Left ventricle myocardium inferior (tissue), 1 donor: ENCODE results near the gene NFXL1. TPM values are rescaled to one million over a fixed set of nuclear protein-coding genes. Genes with fewer than 3 reads are reported as not detected.

Experiments used
- DNase-seq: peaks from one replicate; pipeline ENCODE4 v3.0.0-alpha.2; 2020
- H3K27ac ChIP-seq: fragments of 200-600 bp; replicated peaks from 2 replicates; pipeline ENCODE4 v1.8.0; 2021
- H3K27me3 ChIP-seq: fragments of 200-600 bp; 2 replicates; pipeline ENCODE4 v1.8.0; 2021; ENCODE audit warnings: low read depth
- H3K36me3 ChIP-seq: fragments of 200-600 bp; 2 replicates; pipeline ENCODE4 v1.8.0; 2021
- H3K4me1 ChIP-seq: fragments of 200-600 bp; 2 replicates; pipeline ENCODE4 v1.8.0; 2021
- H3K4me3 ChIP-seq: fragments of 200-600 bp; 2 replicates; pipeline ENCODE4 v1.8.0; 2021; ENCODE audit warnings: mild to moderate bottlenecking, moderate library complexity
- H3K9me3 ChIP-seq: fragments of 200-600 bp; replicated peaks from 2 replicates; pipeline ENCODE4 v1.8.0; 2021
- intact Hi-C: fragments of 100-400 bp; cut with micrococcal nuclease; formaldehyde crosslinking; loops from one replicate; pipeline ENCODE4 v1.11.0; 2022
- total RNA-seq: library from RNA; stranded (reverse); fragmentation: NEBNext Ultra II Directional; extraction: Animal tissue kit (Norgen Biotek cat#: 25700); gene quantifications from one replicate; pipeline ENCODE4 v1.2.1, GENCODE V29; 2021
- TF ChIP-seq, protein P1 (sequence below): fragments of 200-600 bp; IDR thresholded peaks from 2 replicates; pipeline ENCODE4 v1.8.0; 2021; ENCODE audit warnings: antibody characterized with exemption, mild to moderate bottlenecking, borderline replicate concordance
- donor health status: DM: no; HTN: yes; CAD: no; lungs with severe emphysema.

NFXL1 gene
- total RNA-seq, 1 donor from 2014 or later = 4.8 TPM

DNA sequence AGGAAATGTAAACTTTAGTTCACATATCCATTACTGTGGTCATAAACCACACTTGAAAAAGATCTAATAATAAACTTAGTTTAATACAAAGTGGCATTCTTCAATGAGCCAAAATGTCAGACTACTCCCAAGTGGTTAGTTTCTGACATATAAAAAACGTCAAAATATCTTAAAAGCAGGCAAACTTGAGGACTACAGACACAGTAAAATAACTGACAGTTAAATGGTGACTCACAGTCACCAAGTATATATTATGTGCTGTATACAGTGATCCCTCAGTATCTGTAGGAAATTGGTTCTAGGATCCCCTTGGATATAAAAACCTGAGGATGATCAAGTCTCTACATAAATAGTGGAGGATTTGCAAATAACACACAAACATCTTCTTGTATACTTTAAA, 64.9 kb downstream of the NFXL1 start:
- intact Hi-C loops = no loop called here
- H3K36me3 ChIP-seq = peaks cover 48% of the 10 kb centered on the region
- TF ChIP-seq, protein P1, sequence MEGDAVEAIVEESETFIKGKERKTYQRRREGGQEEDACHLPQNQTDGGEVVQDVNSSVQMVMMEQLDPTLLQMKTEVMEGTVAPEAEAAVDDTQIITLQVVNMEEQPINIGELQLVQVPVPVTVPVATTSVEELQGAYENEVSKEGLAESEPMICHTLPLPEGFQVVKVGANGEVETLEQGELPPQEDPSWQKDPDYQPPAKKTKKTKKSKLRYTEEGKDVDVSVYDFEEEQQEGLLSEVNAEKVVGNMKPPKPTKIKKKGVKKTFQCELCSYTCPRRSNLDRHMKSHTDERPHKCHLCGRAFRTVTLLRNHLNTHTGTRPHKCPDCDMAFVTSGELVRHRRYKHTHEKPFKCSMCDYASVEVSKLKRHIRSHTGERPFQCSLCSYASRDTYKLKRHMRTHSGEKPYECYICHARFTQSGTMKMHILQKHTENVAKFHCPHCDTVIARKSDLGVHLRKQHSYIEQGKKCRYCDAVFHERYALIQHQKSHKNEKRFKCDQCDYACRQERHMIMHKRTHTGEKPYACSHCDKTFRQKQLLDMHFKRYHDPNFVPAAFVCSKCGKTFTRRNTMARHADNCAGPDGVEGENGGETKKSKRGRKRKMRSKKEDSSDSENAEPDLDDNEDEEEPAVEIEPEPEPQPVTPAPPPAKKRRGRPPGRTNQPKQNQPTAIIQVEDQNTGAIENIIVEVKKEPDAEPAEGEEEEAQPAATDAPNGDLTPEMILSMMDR = no peak
- no peaks in the 10 kb centered on the region for H3K27me3 ChIP-seq
- no peak for DNase-seq
- H3K27ac ChIP-seq = no peak overlapping the region
- H3K4me1 ChIP-seq = peaks cover 24% of the 10 kb centered on the region
- no peak overlapping the region for H3K4me3 ChIP-seq
- H3K9me3 ChIP-seq = no peaks in the 10 kb centered on the region

DNA sequence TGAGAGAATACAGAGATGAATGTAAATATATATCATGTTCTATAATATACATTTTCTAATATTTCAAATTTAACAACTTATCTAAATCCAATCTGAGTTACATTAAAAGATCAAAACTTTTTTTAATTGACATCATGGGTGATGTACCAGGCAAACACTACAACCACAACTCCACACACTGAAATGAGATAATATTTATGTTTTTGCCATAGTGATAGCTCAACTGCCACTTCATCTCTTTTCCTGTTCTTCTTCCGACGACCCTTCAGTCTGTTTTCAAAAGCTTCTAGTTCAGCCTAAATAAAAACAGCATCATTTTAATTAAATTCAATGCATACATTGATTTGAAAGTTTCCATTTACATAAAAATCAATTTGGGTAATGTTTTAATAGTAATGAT, 66.3 kb downstream of the NFXL1 start:
- TF ChIP-seq, protein P1 = no peak
- H3K27me3 ChIP-seq = no peaks in the 10 kb centered on the region
- H3K4me3 ChIP-seq = no peak overlapping the region
- intact Hi-C loops = no loop called here
- H3K4me1 ChIP-seq = peaks cover 17% of the 10 kb centered on the region
- H3K9me3 ChIP-seq = no peaks in the 10 kb centered on the region
- no peak for DNase-seq
- H3K36me3 ChIP-seq = peaks cover 57% of the 10 kb centered on the region
- H3K27ac ChIP-seq = no peak overlapping the region

DNA sequence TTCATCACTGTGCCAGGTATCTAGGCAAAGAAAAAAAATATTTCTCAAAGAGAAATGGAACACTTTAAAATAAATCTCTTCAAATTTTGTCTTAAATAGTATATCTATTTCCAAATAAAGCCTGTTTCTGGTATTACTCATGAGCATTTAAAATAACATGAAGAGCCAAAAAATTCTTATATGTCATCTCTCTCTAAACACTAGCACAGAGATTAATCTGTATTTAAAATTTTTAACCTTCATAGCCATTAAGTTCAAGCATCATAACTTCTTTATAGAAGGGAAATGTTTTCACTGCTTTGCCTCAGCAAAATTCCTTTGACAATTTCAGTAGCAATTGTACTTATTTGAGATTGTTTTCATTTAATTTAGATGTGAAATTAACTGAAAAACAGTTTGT, 71.4 kb downstream of the NFXL1 start:
- Histone ChIP-seq H3K27ac (no peak overlapping the region), H3K9me3 (no peaks in the 10 kb centered on the region), H3K4me1 (peaks cover 14% of the 10 kb centered on the region), H3K27me3 (no peaks in the 10 kb centered on the region), H3K36me3 (peaks cover 36% of the 10 kb centered on the region), H3K4me3 (no peak overlapping the region)
- DNase-seq = no peak
- TF ChIP-seq, protein P1 = no peak
- intact Hi-C loops = no loop called here

DNA sequence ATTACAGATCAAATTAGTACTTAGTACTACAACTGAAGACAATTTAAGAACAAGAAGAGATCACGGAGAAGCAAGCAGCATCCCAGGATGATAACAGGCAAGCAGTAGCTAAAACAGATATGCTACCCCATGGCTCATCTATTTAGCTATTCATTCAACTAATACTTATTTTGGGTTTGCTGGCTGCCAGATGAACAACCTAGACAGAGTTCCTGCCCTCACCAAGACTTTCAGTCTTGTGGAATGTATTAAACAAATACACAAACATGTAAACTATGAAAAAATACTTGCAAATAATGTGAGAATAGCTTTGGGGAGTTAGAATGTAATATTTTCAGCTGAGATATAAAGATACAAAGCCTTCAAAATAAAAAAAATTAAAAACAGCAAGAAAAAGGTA, 74.1 kb downstream of the NFXL1 start:
- Histone ChIP-seq H3K36me3 (peaks cover 23% of the 10 kb centered on the region), H3K27me3 (no peaks in the 10 kb centered on the region), H3K27ac (no peak overlapping the region), H3K4me3 (no peak overlapping the region), H3K9me3 (no peaks in the 10 kb centered on the region), H3K4me1 (peaks cover 41% of the 10 kb centered on the region)
- TF ChIP-seq, protein P1 = no peak
- no peak for DNase-seq
- intact Hi-C loops = no loop called here

DNA sequence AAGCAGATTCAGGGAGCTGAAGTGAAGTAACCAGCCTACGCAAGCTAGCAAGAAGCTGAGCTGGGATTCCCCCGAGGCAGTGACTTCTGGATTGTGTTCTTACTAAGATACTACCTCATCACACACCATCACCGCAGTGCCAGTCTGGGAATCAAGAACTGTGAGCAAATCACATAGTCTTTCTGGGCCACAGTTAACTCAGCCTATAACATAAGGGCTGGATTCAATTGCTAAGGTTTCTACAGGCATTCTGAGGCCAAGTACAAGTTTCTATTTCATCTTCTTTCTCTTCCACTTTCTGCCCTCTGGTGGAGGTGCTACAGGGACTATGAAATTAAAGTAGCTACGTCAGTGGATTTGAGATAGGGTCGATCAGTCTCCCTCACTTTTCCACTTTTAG, 75.1 kb downstream of the NFXL1 start:
- DNase-seq = no peak
- Histone ChIP-seq H3K27me3 (no peaks in the 10 kb centered on the region), H3K4me3 (peak overlapping the region; percentile 74), H3K9me3 (no peaks in the 10 kb centered on the region), H3K4me1 (peaks cover 42% of the 10 kb centered on the region), H3K27ac (peak overlapping the region; percentile 89), H3K36me3 (peaks cover 18% of the 10 kb centered on the region)
- TF ChIP-seq, protein P1 = peak; percentile 58
- intact Hi-C loops = no loop called here

DNA sequence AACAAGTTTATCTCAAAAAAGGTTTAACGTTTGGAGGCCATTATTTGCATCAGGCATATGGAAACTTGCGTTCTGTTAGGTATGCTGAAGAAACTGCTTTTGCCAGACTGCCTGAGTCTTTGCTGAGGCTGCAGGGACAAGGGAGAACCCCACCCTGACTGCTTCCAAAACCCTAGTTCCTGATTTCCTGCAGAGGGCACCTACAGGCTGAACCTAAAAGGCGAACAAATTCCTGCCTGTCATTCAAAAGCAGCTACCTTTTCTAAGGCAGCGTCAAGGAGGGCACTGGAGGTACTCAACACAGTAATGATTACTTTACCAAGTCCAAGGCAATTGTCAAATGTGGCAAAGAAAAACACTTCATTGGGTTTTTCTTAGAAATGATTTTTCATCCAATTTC, 75.9 kb downstream of the NFXL1 start:
- Histone ChIP-seq H3K27ac (peak overlapping the region; percentile 89), H3K36me3 (peaks cover 10% of the 10 kb centered on the region), H3K4me1 (peaks cover 42% of the 10 kb centered on the region), H3K9me3 (no peaks in the 10 kb centered on the region), H3K27me3 (no peaks in the 10 kb centered on the region), H3K4me3 (peak overlapping the region; percentile 74)
- DNase-seq = no peak
- intact Hi-C loops = no loop called here
- TF ChIP-seq, protein P1 = no peak
